HepG2 (cell line): ENCODE data around the gene GADD45A. TPM values are rescaled to one million over a fixed set of nuclear protein-coding genes. Genes with fewer than 3 reads are reported as not detected.

ENCODE experiments used
- CEBPG ChIP-seq: IDR thresholded peaks from 2 replicates; pipeline ENCODE4 v1.6.1; 2016
- HOXA3 ChIP-seq: sonication (generic); formaldehyde crosslinking; IDR thresholded peaks from 2 replicates; pipeline ENCODE4 v1.5.0; 2020; ENCODE audit warnings: missing genetic modification reagents
- KLF12 ChIP-seq: sonication (generic); formaldehyde crosslinking; IDR thresholded peaks from 2 replicates; pipeline ENCODE4 v1.4.0; 2020; ENCODE audit warnings: missing genetic modification reagents, borderline replicate concordance
- KLF9 ChIP-seq: IDR thresholded peaks from 2 replicates; pipeline ENCODE4 v1.6.1; 2016; ENCODE audit warnings: low read depth
- RAD51 ChIP-seq: fragments of 450-650 bp; IDR thresholded peaks from 2 replicates; pipeline ENCODE4 v1.6.1; 2016; ENCODE audit warnings: borderline replicate concordance
- SRY ChIP-seq: sonication (generic); formaldehyde crosslinking; IDR thresholded peaks from 2 replicates; pipeline ENCODE4 v1.8.0; 2022; ENCODE audit warnings: mild to moderate bottlenecking, missing genetic modification reagents
- ZNF737 ChIP-seq: sonication (generic); formaldehyde crosslinking; IDR thresholded peaks from 2 replicates; pipeline ENCODE4 v1.5.0; 2020; ENCODE audit warnings: missing genetic modification reagents, mild to moderate bottlenecking, borderline replicate concordance
- polyA plus RNA-seq, 8 experiments: library from polyadenylated mRNA; depleted of rRNA in 3 of 8; stranded (reverse) in 7 of 8; unstranded in 1 of 8; fragments of >200 nt; fragmentation: Illumina TruSeq in 4 of 8; extraction: Trizol in 4 of 8; gene quantifications; 2 replicates each; pipeline versions ENCODE4 v1.2.1 to v1.2.3, GENCODE V29; 2011 to 2016; ENCODE audit warnings: low read depth in 4 of 8, missing spikeins in 1 of 8, mixed read lengths in 1 of 8; ENCODE audit not compliant: insufficient read depth in 1 of 8
- total RNA-seq, 5 experiments: library from RNA; depleted of rRNA; stranded (reverse); fragments of >200 nt; fragmentation: Illumina TruSeq; extraction: Trizol; gene quantifications; 2 replicates each; pipeline ENCODE4 v1.2.3, GENCODE V29; 2016; ENCODE audit warnings: low read depth in 1 of 5
- TF ChIP-seq, protein P1 (sequence below), 2 experiments: fragments of 450-650 bp in 1 of 2; sonication (generic) in 1 of 2; formaldehyde crosslinking in 1 of 2; IDR thresholded peaks; 2 replicates each; pipeline versions ENCODE4 v1.6.1 to v1.8.0; 2016 to 2022; ENCODE audit warnings: antibody characterized with exemption in 1 of 2, mild to moderate bottlenecking in 1 of 2, missing genetic modification reagents in 1 of 2
- TF ChIP-seq, protein P2 (sequence below): sonication (generic); formaldehyde crosslinking; IDR thresholded peaks from 2 replicates; pipeline ENCODE4 v1.4.0; 2020; ENCODE audit warnings: missing genetic modification reagents, borderline replicate concordance
- TF ChIP-seq, protein P3 (sequence below), 2 experiments: sonication (generic) in 1 of 2; formaldehyde crosslinking in 1 of 2; IDR thresholded peaks; 2 replicates each; pipeline versions ENCODE4 v1.4.0 to v1.6.1; 2018 to 2020; ENCODE audit warnings: missing genetic modification reagents in 2 of 2, borderline replicate concordance in 1 of 2, low read depth in 1 of 2, mild to moderate bottlenecking in 1 of 2, missing biosample characterization in 1 of 2
- TF ChIP-seq, protein P4 (sequence below): fragments of 450-650 bp; IDR thresholded peaks from 2 replicates; pipeline ENCODE4 v1.6.1; 2016

The GADD45A gene
- total and polyA plus RNA-seq, 2 of the 13 experiments (the other 11 are each of a cell fraction or from before 2014, with no cell fraction given) = 33.2 to 46.2 TPM

DNA sequence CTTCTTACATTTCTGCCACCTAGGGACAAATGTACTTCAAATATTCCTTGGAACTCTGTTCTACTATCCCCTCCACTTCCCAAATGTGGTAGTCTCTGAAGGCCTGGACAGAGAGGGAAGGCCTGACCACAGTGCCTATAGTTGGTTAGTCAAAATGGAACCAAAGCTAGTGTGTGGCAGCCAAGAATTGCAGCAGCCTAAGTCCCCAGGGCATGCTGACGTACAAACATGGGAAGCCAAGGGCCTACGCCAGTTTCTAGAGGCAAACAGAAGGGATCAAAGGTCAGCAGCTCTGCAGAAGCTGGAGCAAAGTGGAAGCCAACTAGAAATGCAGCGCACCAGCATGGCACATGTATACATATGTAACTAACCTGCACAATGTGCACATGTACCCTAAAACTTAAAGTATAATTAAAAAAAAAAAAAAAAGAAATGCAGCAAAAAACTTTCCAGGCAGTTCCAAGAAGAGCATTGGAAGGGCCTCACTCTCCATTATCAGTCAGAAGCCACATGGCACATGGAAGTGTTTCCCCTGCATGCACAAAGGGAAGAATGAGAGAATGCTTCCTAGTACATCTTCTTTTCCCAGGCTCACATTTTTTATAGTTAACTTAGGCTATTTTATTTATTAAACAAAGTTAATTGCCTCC, 39.4 kb upstream of the GADD45A start (continued):
- TF ChIP-seq, protein P1, sequence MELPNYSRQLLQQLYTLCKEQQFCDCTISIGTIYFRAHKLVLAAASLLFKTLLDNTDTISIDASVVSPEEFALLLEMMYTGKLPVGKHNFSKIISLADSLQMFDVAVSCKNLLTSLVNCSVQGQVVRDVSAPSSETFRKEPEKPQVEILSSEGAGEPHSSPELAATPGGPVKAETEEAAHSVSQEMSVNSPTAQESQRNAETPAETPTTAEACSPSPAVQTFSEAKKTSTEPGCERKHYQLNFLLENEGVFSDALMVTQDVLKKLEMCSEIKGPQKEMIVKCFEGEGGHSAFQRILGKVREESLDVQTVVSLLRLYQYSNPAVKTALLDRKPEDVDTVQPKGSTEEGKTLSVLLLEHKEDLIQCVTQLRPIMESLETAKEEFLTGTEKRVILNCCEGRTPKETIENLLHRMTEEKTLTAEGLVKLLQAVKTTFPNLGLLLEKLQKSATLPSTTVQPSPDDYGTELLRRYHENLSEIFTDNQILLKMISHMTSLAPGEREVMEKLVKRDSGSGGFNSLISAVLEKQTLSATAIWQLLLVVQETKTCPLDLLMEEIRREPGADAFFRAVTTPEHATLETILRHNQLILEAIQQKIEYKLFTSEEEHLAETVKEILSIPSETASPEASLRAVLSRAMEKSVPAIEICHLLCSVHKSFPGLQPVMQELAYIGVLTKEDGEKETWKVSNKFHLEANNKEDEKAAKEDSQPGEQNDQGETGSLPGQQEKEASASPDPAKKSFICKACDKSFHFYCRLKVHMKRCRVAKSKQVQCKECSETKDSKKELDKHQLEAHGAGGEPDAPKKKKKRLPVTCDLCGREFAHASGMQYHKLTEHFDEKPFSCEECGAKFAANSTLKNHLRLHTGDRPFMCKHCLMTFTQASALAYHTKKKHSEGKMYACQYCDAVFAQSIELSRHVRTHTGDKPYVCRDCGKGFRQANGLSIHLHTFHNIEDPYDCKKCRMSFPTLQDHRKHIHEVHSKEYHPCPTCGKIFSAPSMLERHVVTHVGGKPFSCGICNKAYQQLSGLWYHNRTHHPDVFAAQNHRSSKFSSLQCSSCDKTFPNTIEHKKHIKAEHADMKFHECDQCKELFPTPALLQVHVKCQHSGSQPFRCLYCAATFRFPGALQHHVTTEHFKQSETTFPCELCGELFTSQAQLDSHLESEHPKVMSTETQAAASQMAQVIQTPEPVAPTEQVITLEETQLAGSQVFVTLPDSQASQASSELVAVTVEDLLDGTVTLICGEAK (IDR thresholded peaks at IDR 0.05) = no peak
- TF ChIP-seq, protein P1 (CRISPR knock-in tag; IDR thresholded peaks at IDR 0.05) = no peak
- TF ChIP-seq, protein P2, sequence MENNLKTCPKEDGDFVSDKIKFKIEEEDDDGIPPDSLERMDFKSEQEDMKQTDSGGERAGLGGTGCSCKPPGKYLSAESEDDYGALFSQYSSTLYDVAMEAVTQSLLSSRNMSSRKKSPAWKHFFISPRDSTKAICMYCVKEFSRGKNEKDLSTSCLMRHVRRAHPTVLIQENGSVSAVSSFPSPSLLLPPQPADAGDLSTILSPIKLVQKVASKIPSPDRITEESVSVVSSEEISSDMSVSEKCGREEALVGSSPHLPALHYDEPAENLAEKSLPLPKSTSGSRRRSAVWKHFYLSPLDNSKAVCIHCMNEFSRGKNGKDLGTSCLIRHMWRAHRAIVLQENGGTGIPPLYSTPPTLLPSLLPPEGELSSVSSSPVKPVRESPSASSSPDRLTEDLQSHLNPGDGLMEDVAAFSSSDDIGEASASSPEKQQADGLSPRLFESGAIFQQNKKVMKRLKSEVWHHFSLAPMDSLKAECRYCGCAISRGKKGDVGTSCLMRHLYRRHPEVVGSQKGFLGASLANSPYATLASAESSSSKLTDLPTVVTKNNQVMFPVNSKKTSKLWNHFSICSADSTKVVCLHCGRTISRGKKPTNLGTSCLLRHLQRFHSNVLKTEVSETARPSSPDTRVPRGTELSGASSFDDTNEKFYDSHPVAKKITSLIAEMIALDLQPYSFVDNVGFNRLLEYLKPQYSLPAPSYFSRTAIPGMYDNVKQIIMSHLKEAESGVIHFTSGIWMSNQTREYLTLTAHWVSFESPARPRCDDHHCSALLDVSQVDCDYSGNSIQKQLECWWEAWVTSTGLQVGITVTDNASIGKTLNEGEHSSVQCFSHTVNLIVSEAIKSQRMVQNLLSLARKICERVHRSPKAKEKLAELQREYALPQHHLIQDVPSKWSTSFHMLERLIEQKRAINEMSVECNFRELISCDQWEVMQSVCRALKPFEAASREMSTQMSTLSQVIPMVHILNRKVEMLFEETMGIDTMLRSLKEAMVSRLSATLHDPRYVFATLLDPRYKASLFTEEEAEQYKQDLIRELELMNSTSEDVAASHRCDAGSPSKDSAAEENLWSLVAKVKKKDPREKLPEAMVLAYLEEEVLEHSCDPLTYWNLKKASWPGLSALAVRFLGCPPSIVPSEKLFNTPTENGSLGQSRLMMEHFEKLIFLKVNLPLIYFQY (CRISPR knock-in tag) = no peak
- peak; percentile 77 for TF ChIP-seq HOXA3 (CRISPR knock-in tag)
- TF ChIP-seq RAD51 = no peak
- TF ChIP-seq KLF12 = no peak
- TF ChIP-seq SRY (CRISPR knock-in tag) = no peak
- TF ChIP-seq, protein P3, sequence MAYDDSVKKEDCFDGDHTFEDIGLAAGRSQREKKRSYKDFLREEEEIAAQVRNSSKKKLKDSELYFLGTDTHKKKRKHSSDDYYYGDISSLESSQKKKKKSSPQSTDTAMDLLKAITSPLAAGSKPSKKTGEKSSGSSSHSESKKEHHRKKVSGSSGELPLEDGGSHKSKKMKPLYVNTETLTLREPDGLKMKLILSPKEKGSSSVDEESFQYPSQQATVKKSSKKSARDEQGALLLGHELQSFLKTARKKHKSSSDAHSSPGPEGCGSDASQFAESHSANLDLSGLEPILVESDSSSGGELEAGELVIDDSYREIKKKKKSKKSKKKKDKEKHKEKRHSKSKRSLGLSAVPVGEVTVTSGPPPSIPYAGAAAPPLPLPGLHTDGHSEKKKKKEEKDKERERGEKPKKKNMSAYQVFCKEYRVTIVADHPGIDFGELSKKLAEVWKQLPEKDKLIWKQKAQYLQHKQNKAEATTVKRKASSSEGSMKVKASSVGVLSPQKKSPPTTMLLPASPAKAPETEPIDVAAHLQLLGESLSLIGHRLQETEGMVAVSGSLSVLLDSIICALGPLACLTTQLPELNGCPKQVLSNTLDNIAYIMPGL (CRISPR knock-in tag; IDR thresholded peaks at IDR 0.05; ENCODE audit: borderline replicate concordance in 1 of 2, low read depth in 1 of 2) = no peak
- TF ChIP-seq KLF9 = no peak
- TF ChIP-seq, protein P4, sequence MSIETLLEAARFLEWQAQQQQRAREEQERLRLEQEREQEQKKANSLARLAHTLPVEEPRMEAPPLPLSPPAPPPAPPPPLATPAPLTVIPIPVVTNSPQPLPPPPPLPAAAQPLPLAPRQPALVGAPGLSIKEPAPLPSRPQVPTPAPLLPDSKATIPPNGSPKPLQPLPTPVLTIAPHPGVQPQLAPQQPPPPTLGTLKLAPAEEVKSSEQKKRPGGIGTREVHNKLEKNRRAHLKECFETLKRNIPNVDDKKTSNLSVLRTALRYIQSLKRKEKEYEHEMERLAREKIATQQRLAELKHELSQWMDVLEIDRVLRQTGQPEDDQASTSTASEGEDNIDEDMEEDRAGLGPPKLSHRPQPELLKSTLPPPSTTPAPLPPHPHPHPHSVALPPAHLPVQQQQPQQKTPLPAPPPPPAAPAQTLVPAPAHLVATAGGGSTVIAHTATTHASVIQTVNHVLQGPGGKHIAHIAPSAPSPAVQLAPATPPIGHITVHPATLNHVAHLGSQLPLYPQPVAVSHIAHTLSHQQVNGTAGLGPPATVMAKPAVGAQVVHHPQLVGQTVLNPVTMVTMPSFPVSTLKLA = no peak
- no peak for TF ChIP-seq ZNF737 (CRISPR knock-in tag)
- TF ChIP-seq CEBPG (CRISPR knock-in tag) = peak; percentile 46; the same call in 1 of the 2 replicates
